GM10248 (cell line): ENCODE results near the gene RAP1GDS1.
"Not testable (repeated sequence)": the region's sequence is repeated elsewhere in the genome, so short reads cannot be mapped to it uniquely, and the experiment has no call there.

Source experiments
- CTCF ChIA-PET: fragments of 300-600 bp; sonication (Branson Sonifier 250); formaldehyde crosslinking; extraction: SDS; loops from one replicate; lab custom pipeline; 2021; ENCODE audit warnings: antibody characterized with exemption; lab: Yijun Ruan, JAX
- POLR2A ChIA-PET: fragments of 350-650 bp; sonication (Branson Sonifier 250); formaldehyde crosslinking; extraction: SDS; loops from one replicate; lab custom pipeline; 2020; ENCODE audit warnings: antibody characterized with exemption; lab: Yijun Ruan, JAX
- DNase-seq: peaks from one replicate; pipeline ENCODE4 v3.0.0; 2012; ENCODE audit errors: extremely low spot score
- TF ChIP-seq, protein P1 (sequence below): IDR thresholded peaks from 2 replicates; pipeline ENCODE4 v1.5.1; 2012; ENCODE audit warnings: mild to moderate bottlenecking, low read depth; ENCODE audit errors: extremely low read depth, missing control alignments, control extremely low read depth

Gene RAP1GDS1

DNA sequence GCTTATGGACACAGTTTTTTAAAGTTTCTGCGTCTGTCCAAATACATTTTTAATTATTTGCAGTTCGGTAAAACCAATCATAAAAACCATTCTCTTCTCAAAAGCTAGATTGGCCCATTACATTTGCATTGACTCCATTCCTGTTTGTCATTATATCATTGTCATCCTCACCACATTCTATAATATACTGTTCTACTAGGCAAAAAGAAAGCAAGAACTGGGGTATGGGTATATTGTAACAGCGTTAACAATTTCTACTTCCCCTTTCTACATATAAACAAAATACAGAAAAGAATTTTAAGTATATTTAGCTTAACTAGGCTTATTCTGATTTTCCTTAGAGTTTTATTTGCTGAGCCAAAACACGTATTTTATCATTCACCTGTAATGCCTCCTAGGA, 91.8 kb downstream of the RAP1GDS1 start:
- ChIA-PET CTCF (no interaction called here), POLR2A (no interaction called here)
- TF ChIP-seq, protein P1, sequence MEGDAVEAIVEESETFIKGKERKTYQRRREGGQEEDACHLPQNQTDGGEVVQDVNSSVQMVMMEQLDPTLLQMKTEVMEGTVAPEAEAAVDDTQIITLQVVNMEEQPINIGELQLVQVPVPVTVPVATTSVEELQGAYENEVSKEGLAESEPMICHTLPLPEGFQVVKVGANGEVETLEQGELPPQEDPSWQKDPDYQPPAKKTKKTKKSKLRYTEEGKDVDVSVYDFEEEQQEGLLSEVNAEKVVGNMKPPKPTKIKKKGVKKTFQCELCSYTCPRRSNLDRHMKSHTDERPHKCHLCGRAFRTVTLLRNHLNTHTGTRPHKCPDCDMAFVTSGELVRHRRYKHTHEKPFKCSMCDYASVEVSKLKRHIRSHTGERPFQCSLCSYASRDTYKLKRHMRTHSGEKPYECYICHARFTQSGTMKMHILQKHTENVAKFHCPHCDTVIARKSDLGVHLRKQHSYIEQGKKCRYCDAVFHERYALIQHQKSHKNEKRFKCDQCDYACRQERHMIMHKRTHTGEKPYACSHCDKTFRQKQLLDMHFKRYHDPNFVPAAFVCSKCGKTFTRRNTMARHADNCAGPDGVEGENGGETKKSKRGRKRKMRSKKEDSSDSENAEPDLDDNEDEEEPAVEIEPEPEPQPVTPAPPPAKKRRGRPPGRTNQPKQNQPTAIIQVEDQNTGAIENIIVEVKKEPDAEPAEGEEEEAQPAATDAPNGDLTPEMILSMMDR = no peak
- DNase-seq = no peak

DNA sequence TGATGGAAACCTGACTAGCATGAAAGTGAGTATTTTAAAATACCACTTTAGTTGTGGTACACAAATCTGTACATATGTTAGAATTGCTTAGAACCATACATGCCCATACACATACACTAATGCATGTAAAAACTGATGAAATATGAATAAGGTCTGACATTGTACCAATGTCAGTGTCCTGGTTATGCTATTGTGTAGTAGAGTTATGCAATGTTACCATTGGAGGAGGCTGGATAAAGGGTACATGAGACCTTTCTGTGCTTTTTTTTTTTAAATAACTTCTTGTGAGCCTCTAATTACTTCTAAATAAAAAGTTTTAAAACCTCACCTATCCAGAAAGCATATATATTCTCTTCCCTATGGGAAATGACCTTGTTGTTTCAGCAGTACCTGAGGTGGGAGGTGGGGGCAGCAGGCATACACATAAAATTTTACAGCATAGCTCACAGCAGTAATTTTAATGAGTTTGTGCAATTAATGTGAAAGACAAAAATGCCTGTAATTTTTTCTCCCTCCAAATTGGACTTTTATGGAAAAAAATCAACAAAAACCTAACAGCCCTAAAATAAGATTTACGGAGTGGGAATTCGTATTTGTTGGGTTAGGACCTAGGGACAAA, 97.6 kb downstream of the RAP1GDS1 start:
- DNase-seq = no peak
- CTCF ChIA-PET = no interaction called here

DNA sequence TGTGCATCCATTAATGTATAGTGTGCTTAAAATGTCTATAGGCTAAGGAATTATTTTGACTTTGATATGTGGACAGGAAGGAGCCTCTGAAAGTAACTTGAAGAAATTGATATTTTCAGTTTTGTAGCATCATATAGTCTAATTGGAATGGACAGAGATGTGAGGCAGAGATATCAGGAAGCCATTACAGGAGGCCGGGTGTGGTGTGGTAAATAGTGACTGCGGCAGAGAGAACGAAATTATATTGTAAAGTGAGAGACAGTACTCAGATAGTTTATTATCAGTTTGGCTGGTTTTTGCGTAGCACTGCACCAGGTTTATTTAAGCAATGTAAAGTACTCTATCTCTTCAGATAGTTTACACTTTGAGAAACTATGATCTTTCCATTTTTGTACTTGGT, 98.5 kb downstream of the RAP1GDS1 start:
- DNase-seq = no peak
- ChIA-PET POLR2A (no interaction called here), CTCF (no interaction called here)
- TF ChIP-seq, protein P1 = no peak

More for the DNA sequence above, 97.6 kb downstream of the RAP1GDS1 start:
- TF ChIP-seq, protein P1 = no peak
- POLR2A ChIA-PET = no interaction called here

DNA sequence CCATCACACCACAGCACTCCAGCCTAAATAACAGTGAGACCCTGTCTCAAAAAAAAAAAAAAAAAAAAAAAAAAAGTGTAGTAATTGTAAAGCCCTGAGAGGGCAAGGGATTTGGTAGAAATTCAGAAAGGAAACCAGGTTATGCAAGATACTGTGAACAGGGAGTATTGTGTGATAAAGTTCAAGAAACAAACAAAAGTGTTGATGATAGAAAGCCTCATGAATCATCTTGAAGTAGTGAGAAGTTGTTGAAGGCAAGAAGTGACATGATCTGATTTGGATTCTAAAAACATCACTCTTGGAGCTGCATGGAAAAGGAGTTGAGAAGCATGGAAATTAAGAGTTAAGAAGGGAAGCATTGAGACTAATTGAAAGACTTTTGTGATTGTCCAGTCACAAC, 102.2 kb downstream of the RAP1GDS1 start:
- DNase-seq = no peak
- CTCF ChIA-PET = no interaction called here
- POLR2A ChIA-PET = no interaction called here
- TF ChIP-seq, protein P1 = no peak

DNA sequence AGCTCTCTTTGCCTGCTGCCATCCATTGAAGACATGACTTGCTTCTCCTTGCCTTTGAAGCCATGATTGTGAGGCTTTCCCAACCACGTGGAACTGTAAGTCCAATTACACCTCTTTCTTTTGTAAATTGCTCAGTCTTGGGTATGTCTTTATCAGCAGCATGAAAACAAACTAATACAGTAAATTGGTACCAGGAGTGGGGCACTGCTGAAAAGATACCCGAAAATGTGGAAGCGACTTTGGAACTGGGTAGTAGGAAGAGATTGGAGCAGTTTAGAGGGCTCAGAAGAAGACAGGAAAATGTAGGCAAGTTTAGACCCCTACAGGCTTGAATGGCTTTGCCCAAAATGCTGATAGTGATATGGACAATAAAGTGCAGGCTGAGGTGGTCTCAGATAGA, 105.1 kb downstream of the RAP1GDS1 start:
- POLR2A ChIA-PET, DNase-seq: not testable (repeated sequence)

DNA sequence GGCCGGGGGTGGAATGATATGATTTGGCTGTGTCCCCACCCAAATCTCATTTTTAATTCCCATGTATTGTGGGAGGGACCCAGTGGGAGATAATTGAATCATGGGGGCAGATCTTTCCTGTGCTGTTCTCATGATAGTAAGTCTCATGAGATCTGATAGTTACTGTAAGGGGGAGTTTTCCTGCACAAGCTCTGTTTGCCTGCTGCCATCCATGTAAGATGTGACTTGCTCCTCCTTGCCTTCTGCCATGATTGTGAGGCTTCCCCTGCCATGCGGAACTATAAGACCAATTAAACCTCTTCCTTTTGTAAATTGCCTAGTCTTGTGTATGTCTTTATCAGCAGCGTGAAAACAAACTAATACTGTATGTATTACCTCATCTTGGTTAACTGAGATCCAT, 106.8 kb downstream of the RAP1GDS1 start:
- CTCF ChIA-PET = interaction anchor here (1.6 kb wide), 1 partner anchor 14 kb away, joined by 4 read pairs; no protein-coding TSS in a partner anchor
- DNase-seq, POLR2A ChIA-PET: not testable (repeated sequence)

More for the DNA sequence above, 105.1 kb downstream of the RAP1GDS1 start:
- CTCF ChIA-PET = not testable (repeated sequence)

DNA sequence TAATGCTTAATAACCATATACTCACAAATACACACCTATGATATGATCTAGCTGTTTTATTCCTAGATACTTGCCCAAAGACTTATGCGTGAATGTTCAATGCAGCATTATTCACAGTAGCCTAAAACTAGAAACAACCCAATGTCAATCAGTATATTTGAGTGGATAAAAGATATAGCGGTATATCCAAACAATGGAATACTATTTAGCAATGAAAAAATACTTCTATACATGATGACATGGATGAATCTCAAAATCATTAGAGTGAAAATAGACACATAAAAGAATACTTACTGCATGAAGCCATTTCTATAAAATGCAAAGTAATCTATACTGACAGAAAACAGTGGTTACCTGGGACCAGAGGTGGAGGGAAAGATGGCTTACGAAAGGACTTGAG, 108.1 kb downstream of the RAP1GDS1 start:
- CTCF ChIA-PET = no interaction called here
- DNase-seq = no peak

DNA sequence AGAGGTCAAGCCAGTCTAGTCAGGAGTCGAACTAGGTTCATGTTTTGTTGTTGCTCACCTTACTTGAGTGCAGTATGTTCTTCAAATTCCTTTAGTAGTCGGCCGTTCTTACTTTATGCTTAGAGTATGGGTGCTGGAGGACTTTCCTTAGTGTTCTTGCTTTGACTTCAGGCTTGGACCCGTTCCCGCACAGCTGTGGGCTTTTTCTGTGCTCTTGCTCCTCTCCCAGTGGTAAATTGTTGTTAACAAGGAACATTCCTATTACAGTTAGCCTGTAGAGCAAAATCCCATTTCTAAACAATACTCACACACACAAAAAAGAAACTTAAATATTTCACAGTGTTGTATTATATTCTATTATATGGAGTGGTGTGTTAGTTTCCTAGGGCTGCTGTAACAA, 113.5 kb downstream of the RAP1GDS1 start:
- TF ChIP-seq, protein P1 = no peak
- CTCF ChIA-PET = no interaction called here
- DNase-seq = no peak
- POLR2A ChIA-PET = no interaction called here

More for the DNA sequence above, 108.1 kb downstream of the RAP1GDS1 start:
- TF ChIP-seq, protein P1 = no peak
- POLR2A ChIA-PET = no interaction called here
